ENCODE data around the gene CNBP.

GRCh38 chr3:129181819-129182218, 1.9 kb downstream of the CNBP start:
- TF ChIP-seq CTCF (IDR thresholded peaks at IDR 0.05) (no peak), POLR2A (IDR thresholded peaks at IDR 0.05) (no peak)
